ENCODE results near the gene TAS2R46.
A peak's percentile ranks its signal among the peaks of the same experiment; 100 is the strongest.
"Not testable (repeated sequence)": the region's sequence is repeated elsewhere in the genome, so short reads cannot be mapped to it uniquely, and the experiment has no call there.

Gene TAS2R46

DNA sequence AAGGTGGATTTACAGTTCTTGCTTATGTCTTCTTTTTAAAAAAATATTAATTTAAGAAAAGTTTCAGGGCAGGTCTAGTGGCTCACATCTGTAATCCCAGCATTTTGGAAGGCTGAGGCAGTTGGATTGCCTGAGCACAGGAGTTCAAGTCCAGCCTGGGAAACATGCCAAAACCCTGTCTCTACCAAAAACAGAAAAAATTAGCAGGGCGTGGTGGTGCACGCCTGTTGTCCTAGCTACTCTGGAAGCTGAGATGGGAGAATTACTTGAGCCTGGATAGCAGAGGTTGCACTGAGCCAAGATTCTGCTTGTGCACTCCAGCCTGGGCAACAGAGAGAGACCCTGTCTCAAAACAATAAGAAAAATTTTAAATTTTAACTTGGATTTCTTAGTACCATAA is 5.4 kb upstream of the TAS2R46 start:
- no peak for TF ChIP-seq CTCF (IDR thresholded peaks at IDR 0.05; ENCODE audit: insufficient read depth, missing control alignments)
- DNase-seq (ENCODE audit: insufficient read length, low spot score), result no peak
- FAIRE-seq, result no peak

DNA sequence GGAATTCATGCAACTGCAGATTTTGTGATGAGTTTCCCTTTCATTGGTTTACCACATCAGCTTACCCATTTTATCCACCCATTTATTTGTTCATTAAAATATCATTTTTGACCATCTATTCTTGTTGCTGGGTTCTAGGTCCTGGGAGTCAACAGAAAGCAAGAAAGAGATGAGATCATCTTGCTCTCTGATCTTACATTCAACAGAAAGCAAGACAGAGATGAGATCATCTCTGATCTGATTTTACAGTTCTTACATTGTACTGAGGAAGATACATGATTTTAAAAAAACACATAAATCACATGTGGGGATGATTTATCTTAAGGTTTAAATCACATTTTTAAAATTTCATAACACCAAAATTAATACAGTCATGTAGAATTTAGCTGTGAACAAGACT is 2.3 kb downstream of the TAS2R46 start:
- peak; percentile 68 for FAIRE-seq
- TF ChIP-seq CTCF (IDR thresholded peaks at IDR 0.05; ENCODE audit: insufficient read depth, missing control alignments), result no peak
- DNase-seq (ENCODE audit: insufficient read length, low spot score), result no peak

GRCh38 chr12:11059041-11059440 is 3.1 kb downstream of the TAS2R46 start:
- DNase-seq (ENCODE audit: insufficient read length, low spot score) (no peak), FAIRE-seq (no peak)
- no peak for TF ChIP-seq CTCF (IDR thresholded peaks at IDR 0.05; ENCODE audit: insufficient read depth, missing control alignments)

- FAIRE-seq (peak; percentile 69), DNase-seq (ENCODE audit: insufficient read length, low spot score) (no peak)
- TF ChIP-seq CTCF (IDR thresholded peaks at IDR 0.05; ENCODE audit: insufficient read depth, missing control alignments), result no peak
These were observed 6.8 kb downstream of the TAS2R46 start for GRCh38 chr12:11055306-11055705.

- FAIRE-seq; DNase-seq (ENCODE audit: insufficient read length, low spot score): not testable (repeated sequence)
These were observed 12.1 kb downstream of the TAS2R46 start for GRCh38 chr12:11049806-11050531.

DNA sequence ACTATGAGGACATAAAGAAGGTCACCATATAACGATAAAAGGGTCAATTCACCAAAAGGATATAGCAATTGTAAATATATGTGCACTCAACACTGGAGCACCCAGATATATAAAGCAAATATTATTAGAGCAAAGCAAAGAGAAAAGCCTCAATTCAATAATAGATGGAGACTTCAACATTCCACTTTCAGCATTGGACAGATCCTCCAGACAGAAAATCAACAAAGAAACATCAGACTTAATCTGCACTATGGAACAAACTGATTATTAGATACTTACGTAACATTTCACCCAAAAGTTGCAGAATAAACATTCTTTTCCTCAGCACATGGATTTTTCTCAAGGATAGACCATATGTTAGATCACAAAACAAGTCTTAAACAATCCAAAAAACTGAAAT is 20.7 kb downstream of the TAS2R46 start:
- DNase-seq (ENCODE audit: insufficient read length, low spot score), result not testable (repeated sequence)
- FAIRE-seq, result peak; percentile 41

DNA sequence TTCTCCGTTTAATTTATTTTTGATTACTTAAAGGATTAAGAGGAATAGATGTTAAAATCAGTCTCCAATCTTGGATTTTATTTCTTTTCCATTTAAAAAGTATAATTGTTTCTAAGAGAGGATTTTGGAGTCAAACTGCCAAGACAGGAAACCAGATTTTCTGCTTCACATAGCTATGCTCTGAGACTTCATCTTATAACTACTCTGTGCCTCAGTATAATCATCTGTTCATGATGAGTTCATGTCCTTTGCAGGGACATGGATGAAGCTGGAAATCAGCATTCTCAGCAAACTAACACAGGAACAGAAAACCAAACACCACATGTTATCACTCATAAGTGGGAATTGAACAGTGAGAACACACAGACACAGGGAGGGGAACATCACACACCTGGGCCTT is 21.9 kb downstream of the TAS2R46 start:
- no peak for FAIRE-seq
- TF ChIP-seq CTCF (IDR thresholded peaks at IDR 0.05; ENCODE audit: insufficient read depth, missing control alignments), result no peak
- DNase-seq (ENCODE audit: insufficient read length, low spot score), result no peak

GRCh38 chr12:11039171-11039570 is 22.9 kb downstream of the TAS2R46 start:
- DNase-seq (ENCODE audit: insufficient read length, low spot score), result no peak
- FAIRE-seq, result peak; percentile 82
- TF ChIP-seq CTCF (IDR thresholded peaks at IDR 0.05; ENCODE audit: insufficient read depth, missing control alignments), result no peak

GRCh38 chr12:11033959-11034358 is 28.1 kb downstream of the TAS2R46 start:
- DNase-seq (ENCODE audit: insufficient read length, low spot score), result not testable (repeated sequence)

More at GRCh38 chr12:11033959-11034358, 28.1 kb downstream of the TAS2R46 start:
- FAIRE-seq, result not testable (repeated sequence)

Data from D721Med (cell line).